GM12872 (cell line): Measurements from ENCODE around the gene MTRFR.
A peak's percentile ranks its signal among the peaks of the same experiment; 100 is the strongest.

Source experiments
- TF ChIP-seq, protein P1 (sequence below): IDR thresholded peaks from 3 replicates; pipeline ENCODE4 v1.5.1; 2011; ENCODE audit warnings: low read depth, mild to moderate bottlenecking, low read length, moderate library complexity; ENCODE audit not compliant: insufficient read depth

Gene MTRFR

DNA sequence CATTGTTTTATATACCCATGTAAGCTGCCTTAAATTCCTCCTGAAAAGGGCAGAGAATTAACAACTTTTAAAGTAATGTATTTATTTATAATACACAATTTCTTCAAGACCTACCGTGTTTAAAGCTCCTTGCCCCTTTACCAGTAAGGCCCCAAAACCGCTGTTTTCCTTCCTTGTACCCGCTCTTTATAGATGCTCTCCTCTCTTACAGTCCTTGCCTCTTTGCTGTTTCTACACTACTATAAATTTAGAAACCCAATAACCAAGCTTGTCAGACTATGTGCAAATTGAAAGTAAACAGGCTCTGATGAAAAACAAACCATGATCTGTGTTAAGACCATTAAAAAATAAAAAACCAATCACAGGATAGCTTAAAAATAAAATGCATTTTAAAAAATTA is 4.2 kb upstream of the MTRFR start:
- TF ChIP-seq, protein P1, sequence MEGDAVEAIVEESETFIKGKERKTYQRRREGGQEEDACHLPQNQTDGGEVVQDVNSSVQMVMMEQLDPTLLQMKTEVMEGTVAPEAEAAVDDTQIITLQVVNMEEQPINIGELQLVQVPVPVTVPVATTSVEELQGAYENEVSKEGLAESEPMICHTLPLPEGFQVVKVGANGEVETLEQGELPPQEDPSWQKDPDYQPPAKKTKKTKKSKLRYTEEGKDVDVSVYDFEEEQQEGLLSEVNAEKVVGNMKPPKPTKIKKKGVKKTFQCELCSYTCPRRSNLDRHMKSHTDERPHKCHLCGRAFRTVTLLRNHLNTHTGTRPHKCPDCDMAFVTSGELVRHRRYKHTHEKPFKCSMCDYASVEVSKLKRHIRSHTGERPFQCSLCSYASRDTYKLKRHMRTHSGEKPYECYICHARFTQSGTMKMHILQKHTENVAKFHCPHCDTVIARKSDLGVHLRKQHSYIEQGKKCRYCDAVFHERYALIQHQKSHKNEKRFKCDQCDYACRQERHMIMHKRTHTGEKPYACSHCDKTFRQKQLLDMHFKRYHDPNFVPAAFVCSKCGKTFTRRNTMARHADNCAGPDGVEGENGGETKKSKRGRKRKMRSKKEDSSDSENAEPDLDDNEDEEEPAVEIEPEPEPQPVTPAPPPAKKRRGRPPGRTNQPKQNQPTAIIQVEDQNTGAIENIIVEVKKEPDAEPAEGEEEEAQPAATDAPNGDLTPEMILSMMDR, result no peak

GRCh38 chr12:123231931-123232330 is 1.3 kb upstream of the MTRFR start:
- TF ChIP-seq, protein P1, result no peak

GRCh38 chr12:123232472-123232806 is 797 bp upstream of the MTRFR start:
- TF ChIP-seq, protein P1, result no peak

DNA sequence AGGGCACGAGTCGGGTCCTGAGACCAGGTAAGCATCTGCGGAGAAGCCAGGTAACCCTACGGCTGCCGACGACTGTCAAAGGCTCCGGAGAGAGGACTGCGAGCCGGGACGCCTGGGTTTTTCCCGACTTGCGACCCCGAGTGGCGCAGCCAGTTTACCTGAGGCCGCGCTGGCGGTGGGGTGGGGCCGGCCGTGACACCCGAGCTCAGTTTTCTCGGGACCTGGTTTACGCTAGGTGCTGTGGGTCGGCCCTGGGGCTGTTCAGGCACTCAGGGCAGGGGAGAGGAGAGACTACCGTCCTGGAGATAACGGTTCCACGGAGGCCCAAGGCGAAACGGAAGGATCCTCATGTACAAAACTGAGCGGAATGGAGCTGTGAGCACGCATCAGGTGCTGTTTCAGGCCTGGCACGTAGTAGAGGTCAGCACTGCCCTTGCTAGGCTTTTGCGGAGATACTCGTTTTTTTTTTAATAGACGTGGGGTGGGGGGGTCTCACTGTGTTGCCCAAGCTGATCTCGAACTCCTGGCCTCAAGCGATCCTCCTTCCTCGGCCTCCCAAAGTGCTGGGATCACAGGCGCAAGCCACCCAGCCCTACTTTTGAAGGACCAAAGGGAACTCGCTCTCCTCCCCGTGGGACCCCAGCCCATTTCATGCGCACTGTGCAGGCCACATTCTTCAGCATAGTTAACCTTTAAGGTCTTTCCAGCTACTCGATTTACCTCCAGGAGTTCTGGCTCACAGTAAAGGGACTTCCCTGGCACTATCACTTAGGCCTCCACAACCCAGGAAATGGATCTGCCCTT is 471 bp downstream of the MTRFR start:
- TF ChIP-seq, protein P1, result no peak

- TF ChIP-seq, protein P1, result peak; percentile 64
These were observed 4.6 kb downstream of the MTRFR start for GRCh38 chr12:123237646-123238329.

DNA sequence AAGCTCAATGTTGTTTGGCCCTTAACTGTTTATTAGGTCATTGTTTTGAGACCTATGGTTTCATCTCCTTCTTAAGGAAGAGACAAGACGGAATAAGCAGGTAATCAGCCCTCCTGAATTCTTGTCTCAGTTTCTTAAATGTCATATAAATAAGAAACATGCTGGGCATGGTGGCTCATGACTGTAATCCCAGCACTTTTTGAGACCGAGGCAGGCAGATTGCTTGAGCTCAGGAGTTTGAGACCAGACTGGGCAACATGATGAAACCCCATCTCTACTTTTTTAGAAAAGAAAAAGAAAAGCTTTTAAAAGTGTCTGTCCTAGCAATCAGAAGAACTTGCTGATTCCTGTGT is 5.1 kb downstream of the MTRFR start:
- TF ChIP-seq, protein P1, result no peak

DNA sequence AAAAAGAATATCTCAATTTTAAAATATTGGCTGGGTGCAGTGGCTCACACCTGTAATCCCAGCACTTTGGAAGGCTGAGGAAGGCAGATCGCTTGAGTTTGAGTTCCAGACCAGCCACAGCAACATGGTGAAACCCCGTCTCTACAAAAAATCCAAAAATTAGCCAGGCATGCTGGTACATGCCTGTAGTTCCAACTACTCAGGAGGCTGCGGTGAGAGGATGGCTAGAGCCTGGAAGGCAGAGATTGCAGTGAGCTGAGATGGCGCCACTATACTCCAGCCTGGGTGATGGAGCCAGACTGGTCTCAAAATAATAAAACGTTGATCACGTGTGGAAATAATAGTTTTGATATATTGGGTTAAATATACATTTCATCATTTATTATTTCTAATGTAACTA is 5.7 kb downstream of the MTRFR start:
- TF ChIP-seq, protein P1, result no peak
